ENCODE data around the gene PHACTR3. TPM values are rescaled to one million over a fixed set of nuclear protein-coding genes. Genes with fewer than 3 reads are reported as not detected.

PHACTR3 gene
- total RNA-seq, 4 donors from 2014 or later = 0.54 to 0.81 (median 0.59) TPM; not detected in 1

GRCh38 chr20:59667981-59668515 lies 63.7 kb downstream of the PHACTR3 start:
- H3K36me3 ChIP-seq = no peaks in the 10 kb centered on the region
- H3K27me3 ChIP-seq = peaks cover 37% of the 10 kb centered on the region
- 85 to 95% methylated on average over 9 to 16 of the region's 16 CpGs for WGBS, 2 donors (ENCODE audit: low coverage in 1 of 2)
- TF ChIP-seq POLR2A (IDR thresholded peaks at IDR 0.05) = no peak
- no peak for TF ChIP-seq EP300 (IDR thresholded peaks at IDR 0.05)
- TF ChIP-seq POLR2AphosphoS5 (IDR thresholded peaks at IDR 0.05) = no peak
- TF ChIP-seq, protein P1, sequence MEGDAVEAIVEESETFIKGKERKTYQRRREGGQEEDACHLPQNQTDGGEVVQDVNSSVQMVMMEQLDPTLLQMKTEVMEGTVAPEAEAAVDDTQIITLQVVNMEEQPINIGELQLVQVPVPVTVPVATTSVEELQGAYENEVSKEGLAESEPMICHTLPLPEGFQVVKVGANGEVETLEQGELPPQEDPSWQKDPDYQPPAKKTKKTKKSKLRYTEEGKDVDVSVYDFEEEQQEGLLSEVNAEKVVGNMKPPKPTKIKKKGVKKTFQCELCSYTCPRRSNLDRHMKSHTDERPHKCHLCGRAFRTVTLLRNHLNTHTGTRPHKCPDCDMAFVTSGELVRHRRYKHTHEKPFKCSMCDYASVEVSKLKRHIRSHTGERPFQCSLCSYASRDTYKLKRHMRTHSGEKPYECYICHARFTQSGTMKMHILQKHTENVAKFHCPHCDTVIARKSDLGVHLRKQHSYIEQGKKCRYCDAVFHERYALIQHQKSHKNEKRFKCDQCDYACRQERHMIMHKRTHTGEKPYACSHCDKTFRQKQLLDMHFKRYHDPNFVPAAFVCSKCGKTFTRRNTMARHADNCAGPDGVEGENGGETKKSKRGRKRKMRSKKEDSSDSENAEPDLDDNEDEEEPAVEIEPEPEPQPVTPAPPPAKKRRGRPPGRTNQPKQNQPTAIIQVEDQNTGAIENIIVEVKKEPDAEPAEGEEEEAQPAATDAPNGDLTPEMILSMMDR (IDR thresholded peaks at IDR 0.05) = no peak
- H3K9me3 ChIP-seq = no peaks in the 10 kb centered on the region
- no peak for ATAC-seq
- H3K4me3 ChIP-seq = no peak overlapping the region
- no peak overlapping the region for H3K27ac ChIP-seq
- no peaks in the 10 kb centered on the region for H3K4me1 ChIP-seq

- Histone ChIP-seq H3K4me3 (no peak overlapping the region), H3K36me3 (no peaks in the 10 kb centered on the region), H3K27me3 (peaks cover 43% of the 10 kb centered on the region), H3K9me3 (no peaks in the 10 kb centered on the region), H3K4me1 (no peaks in the 10 kb centered on the region), H3K27ac (no peak overlapping the region)
- TF ChIP-seq EP300 (IDR thresholded peaks at IDR 0.05) = no peak
- TF ChIP-seq POLR2AphosphoS5 (IDR thresholded peaks at IDR 0.05) = no peak
- TF ChIP-seq, protein P1 (IDR thresholded peaks at IDR 0.05) = no peak
- no peak for TF ChIP-seq POLR2A (IDR thresholded peaks at IDR 0.05)
- whole genome bisulfite sequencing, 2 donors (ENCODE audit: low coverage in 1 of 2) = 74 to 80% methylated on average over 6 to 8 of the region's 11 CpGs
- no peak for ATAC-seq
These were observed 64.8 kb downstream of the PHACTR3 start for GRCh38 chr20:59668926-59669850.

- 63 to 73% methylated on average over 3 to 4 of the region's 9 CpGs for WGBS, 2 donors (ENCODE audit: low coverage in 1 of 2)
- Histone ChIP-seq H3K4me1 (no peaks in the 10 kb centered on the region), H3K9me3 (no peaks in the 10 kb centered on the region), H3K4me3 (no peak overlapping the region), H3K27ac (no peak overlapping the region), H3K27me3 (peaks cover 44% of the 10 kb centered on the region), H3K36me3 (no peaks in the 10 kb centered on the region)
- no peak for ATAC-seq
- TF ChIP-seq, protein P1 (IDR thresholded peaks at IDR 0.05) = no peak
- TF ChIP-seq POLR2A (IDR thresholded peaks at IDR 0.05) (no peak), POLR2AphosphoS5 (IDR thresholded peaks at IDR 0.05) (no peak), EP300 (IDR thresholded peaks at IDR 0.05) (no peak)
These were observed 66.6 kb downstream of the PHACTR3 start for GRCh38 chr20:59670786-59671492.

DNA sequence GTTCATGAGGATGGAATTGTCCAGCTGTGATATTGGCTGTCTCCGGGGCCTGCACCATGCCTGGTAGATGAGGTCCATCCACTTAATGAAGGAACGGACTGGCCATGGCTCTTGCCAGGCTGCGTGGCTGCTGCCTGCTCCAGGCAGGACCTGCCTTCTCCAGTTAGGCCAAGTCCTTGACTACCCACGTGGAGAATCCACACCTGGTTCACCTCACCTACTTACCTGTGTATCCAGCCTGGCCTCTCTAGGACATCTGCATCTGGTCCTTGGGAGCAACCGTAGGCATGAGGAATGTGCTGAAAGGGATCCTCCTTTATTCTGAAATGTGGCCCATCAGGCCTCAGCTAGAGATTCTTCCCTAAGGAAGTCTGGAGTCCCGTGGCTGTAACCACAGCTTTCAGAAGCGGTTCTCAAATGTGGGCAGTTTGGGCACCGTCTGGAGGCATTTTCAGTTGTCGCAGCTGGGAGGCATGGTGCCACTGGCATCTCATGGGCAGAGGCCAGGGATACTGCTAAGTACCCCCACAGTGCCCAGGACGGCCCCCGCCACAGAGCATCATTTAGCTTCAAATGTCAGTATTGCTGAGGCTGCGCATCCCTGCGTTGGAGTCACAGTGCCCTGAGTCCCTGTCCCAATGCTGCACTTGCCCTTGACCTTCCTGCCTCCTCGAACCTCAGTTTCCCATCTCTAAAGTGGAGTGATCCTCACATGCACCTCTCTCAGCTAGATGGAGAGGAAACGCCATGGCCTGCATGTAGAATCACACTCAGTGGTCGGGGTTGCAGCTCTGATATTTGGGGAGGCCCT lies 67.5 kb downstream of the PHACTR3 start:
- Histone ChIP-seq H3K4me3 (no peak overlapping the region), H3K27ac (no peak overlapping the region), H3K4me1 (peaks cover 0 to 8% (median 0%) of the 10 kb centered on the region in 3 donors), H3K36me3 (no peaks in the 10 kb centered on the region), H3K9me3 (no peaks in the 10 kb centered on the region), H3K27me3 (peaks cover 44% of the 10 kb centered on the region)
- WGBS, 2 donors (ENCODE audit: low coverage in 1 of 2) = 96% methylated on average over 4 of the region's 16 CpGs; no CpG with 5 or more reads in 1 of the 2 donors
- no peak for TF ChIP-seq EP300 (IDR thresholded peaks at IDR 0.05)
- no peak for TF ChIP-seq POLR2A (IDR thresholded peaks at IDR 0.05)
- TF ChIP-seq POLR2AphosphoS5 (IDR thresholded peaks at IDR 0.05) = no peak
- TF ChIP-seq, protein P1 (IDR thresholded peaks at IDR 0.05) = no peak
- no peak for ATAC-seq

All from gastroesophageal sphincter (tissue), 4 donors.